T follicular helper cell (primary cell): ENCODE results near the gene TBC1D17.

Experiments used
- DNase-seq: peaks from one replicate; pipeline ENCODE4 v3.0.0-alpha.2; 2020; ENCODE audit warnings: low read depth

TBC1D17 gene

GRCh38 chr19:49861541-49862378, 15.7 kb upstream of the TBC1D17 start:
- no peak for DNase-seq

- no peak for DNase-seq
Measured at GRCh38 chr19:49862391-49863253, 14.9 kb upstream of the TBC1D17 start.

GRCh38 chr19:49863254-49863934, 14.1 kb upstream of the TBC1D17 start:
- no peak for DNase-seq

- DNase-seq = no peak
Measured at GRCh38 chr19:49863935-49864320, 13.6 kb upstream of the TBC1D17 start.

GRCh38 chr19:49864890-49865289, 12.6 kb upstream of the TBC1D17 start:
- DNase-seq = no peak

DNA sequence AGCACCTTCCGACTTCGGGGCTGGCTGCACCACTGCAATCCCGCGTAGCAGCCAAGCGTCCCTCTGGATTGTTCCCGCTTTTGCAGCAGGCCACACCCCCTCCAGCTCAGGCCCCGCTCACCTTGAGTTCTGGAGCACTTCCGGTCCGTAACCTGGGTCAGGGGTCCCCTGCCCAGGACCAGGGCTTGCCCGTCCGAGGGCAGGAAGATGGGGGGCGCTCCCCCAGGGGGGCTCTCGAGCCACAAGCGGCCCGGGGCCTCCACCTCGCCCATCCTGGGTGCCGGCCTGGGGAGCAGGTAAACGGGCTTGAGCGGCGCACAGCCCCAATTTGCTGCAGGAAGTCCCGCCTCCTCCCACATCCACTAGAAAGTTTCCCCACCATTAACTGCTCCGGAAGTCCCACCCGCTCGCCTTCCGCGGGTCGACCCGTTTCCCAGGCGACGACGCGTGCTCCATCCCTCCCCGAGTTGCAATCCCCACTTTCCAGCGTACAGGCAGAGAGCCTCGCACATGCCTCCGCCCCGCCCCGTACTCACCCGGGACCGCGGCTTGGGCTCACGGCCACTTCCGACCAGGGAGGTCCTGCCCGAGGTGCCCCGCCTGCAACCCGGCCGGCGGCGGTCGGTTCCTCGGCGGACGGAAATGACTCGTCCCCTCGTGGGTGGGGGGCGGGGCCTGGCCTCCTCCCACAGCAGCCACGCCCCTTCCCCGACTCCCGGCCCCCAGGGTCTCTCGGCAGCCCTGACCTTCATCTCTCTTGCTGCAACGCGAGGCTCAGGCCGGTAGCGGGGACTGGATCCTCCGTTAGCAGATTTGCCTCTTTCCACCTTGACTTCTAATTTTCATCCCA, 10.3 kb upstream of the TBC1D17 start, which contains the start of gene PNKP:
TSS of gene PNKP (minus strand) at position 644 of the 850 bp plus-strand sequence. CDS start at position 272, 372 bp downstream.
- DNase-seq = peak; percentile 76

- no peak for DNase-seq
Measured at GRCh38 chr19:49869009-49869483, 8.5 kb upstream of the TBC1D17 start.

DNA sequence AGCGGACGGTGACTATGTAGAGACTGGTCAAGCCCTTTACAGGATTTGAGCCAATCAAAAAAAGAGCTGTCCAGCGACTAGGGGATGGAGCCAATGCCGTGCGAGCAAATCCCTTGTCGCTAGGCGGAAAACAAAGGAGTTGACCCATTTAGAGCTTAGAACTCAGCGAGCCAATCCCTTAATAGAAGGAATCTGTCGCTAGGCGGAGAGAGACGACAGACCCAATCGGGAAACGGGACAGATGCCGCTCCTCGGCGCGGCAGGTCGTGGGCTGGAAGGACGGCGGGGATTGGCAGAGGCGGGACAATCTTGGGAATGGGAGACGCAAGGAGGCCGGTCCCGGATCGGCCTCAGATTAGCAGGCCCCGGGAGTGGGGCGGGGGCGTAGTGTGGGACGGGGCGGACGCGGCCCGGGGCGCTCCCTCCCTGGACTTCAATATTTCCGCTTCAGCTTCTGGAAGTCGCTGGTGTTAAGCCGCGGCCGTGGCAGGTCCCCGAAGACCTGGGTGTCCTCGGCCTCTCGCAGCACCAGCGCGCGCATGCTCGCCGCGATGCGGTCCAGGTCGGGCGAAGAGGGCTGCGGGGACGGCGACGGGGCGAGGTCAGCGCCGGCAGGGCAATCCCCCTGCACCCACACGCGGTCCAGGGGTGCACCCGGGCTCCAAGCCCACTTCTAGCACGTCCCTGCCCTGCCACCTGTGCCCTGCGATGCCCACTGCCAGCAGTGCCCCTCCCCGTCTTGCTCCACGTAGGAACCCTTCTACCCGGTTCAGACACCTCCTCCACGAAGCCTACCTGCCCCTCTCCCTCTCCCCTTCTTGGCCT, 7.8 kb upstream of the TBC1D17 start:
- peak; percentile 83 for DNase-seq

DNA sequence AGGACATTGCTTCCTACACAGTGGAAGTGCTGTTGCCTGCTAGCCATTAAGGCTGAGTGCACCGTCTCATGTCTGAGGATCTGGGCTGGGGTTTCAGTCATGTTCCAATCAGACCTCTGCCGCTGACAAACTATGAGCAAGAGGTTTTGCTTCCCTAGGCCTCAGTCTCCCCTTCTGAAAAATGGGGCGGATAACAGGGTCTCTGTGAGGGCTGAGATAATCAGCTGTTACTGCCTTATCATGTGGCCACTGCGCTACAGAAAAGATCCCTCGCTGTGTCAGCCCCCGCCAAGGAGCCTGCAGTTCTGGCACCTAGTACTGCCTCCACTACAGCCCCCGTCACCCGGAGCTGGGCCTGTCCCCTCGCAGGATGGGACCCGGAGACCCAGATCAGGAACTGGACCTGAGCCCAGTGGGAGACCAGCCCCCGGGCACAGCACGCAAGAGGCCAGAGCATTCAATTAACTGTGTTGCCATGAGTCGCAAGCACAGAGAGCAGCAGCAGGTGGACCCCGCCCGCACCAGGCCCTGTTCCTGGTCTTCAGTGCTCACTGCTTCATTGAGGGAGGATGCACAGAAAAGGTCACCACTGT, 7.1 kb upstream of the TBC1D17 start:
- DNase-seq = no peak

- DNase-seq = no peak
Measured at GRCh38 chr19:49871349-49871985, 6.0 kb upstream of the TBC1D17 start.

GRCh38 chr19:49872245-49873128, 5.0 kb upstream of the TBC1D17 start:
- DNase-seq = no peak

- no peak for DNase-seq
Measured at GRCh38 chr19:49873129-49873521, 4.4 kb upstream of the TBC1D17 start.

DNA sequence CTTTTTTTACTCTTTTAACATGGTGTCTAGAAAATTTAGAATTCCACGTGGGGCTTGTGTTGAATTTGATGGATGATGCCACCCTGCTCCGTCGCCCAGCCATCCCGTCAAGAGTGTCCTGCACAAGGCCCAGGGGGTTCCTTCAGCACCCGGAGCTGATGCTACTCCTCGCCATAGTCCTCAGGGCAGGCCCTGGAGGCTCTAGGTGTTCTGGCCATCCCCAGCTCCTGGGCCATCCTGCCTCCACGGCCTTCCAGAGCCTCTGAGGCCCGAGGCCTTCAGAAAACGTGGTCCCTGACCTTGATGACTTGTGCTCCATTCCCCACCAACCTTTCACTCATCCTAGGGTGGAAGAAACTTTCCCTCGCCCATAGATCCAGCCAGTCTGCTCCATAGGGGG, 3.7 kb upstream of the TBC1D17 start:
- no peak for DNase-seq

- no peak for DNase-seq
Measured at GRCh38 chr19:49874503-49875157, 2.9 kb upstream of the TBC1D17 start.

- no peak for DNase-seq
Measured at GRCh38 chr19:49875177-49875576, 2.3 kb upstream of the TBC1D17 start.

GRCh38 chr19:49875857-49876421, 1.6 kb upstream of the TBC1D17 start:
- peak; percentile 34 for DNase-seq

GRCh38 chr19:49876422-49877019, 981 bp upstream of the TBC1D17 start:
- DNase-seq = peak; percentile 96
